ENCODE data around the gene RDX. TPM values are rescaled to one million over a fixed set of nuclear protein-coding genes. Genes with fewer than 3 reads are reported as not detected.

Gene RDX
- total and polyA plus RNA-seq, 2 of the 8 experiments (the other 6 are each of a cell fraction or from before 2014, with no cell fraction given) = 27.4 to 100 TPM

DNA sequence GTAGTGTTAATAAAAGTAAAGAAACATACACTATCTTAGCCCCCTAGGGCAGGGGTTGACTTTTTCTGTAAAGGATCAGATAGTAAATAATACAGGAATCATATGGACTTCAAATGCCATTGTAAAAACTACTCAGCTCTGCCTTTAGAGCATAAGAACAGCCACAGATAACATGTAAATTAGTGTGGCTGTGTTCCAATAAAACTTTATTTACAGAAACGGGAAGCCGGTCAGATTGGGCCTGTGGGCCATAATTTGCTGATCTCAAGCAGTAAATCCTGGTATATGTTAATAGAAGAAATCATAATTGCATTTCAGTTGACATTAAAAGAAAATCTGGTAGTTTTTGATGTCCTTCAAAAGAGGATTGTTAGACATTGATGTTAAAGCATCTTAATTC lies 126.7 kb downstream of the RDX start:
- Histone ChIP-seq H3K14ac (ENCODE audit: insufficient read length) (no peak overlapping the region), H2BK20ac (ENCODE audit: low read length) (no peak overlapping the region), H3K9ac (replicated peaks in 1 of 4; ENCODE audit: extremely low read depth in 1 of 4, low read depth in 3 of 4, low read length in 3 of 4) (no peak overlapping the region), H3K27ac (ENCODE audit: low read depth, low read length) (no peak overlapping the region), H4K5ac (ENCODE audit: insufficient read length, low read depth, low read length) (no peak overlapping the region), H2BK15ac (ENCODE audit: low read length) (no peak overlapping the region), H3K79me2 (ENCODE audit: control insufficient read depth in 1 of 2, insufficient read depth in 2 of 2, low read length in 2 of 2) (no peaks in the 10 kb centered on the region), H2BK12ac (ENCODE audit: low read depth, low read length) (no peak overlapping the region), H3K36me3 (ENCODE audit: control insufficient read depth in 2 of 4, insufficient read depth in 4 of 4, low read length in 3 of 4) (peaks cover 0 to 3% (median 0%) of the 10 kb centered on the region in 4 experiments; a peak in 1 of 8 replicates), H3K23me2 (ENCODE audit: low read depth, low read length) (no peaks in the 10 kb centered on the region), H3K56ac (replicated peaks; ENCODE audit: insufficient read length, low read depth, low read length) (no peak overlapping the region), H4K91ac (replicated peaks; ENCODE audit: insufficient read length, low read length) (no peak overlapping the region), H3K27me3 (replicated peaks in 1 of 4; ENCODE audit: control insufficient read depth in 3 of 4, extremely low read depth in 1 of 4, insufficient read depth in 3 of 4, low read length in 3 of 4) (no peaks in the 10 kb centered on the region), H3K79me1 (ENCODE audit: low read depth, low read length) (no peaks in the 10 kb centered on the region), H3K4me3 (ENCODE audit: extremely low read depth in 1 of 4, insufficient read depth in 2 of 4, low read depth in 3 of 4, low read length in 4 of 4) (no peak overlapping the region), H3K23ac (ENCODE audit: insufficient read length) (no peak overlapping the region), H3K4ac (replicated peaks; ENCODE audit: insufficient read length, low read depth, low read length) (no peak overlapping the region), H4K8ac (ENCODE audit: extremely low read depth, insufficient read depth, low read length) (no peak overlapping the region), H2BK120ac (replicated peaks; ENCODE audit: low read depth, low read length) (no peak overlapping the region), H3K18ac (ENCODE audit: extremely low read depth, low read length) (no peak overlapping the region), H4K20me1 (replicated peaks in 1 of 2; ENCODE audit: control insufficient read depth in 1 of 2, insufficient read depth in 2 of 2, low read length in 2 of 2) (no peaks in the 10 kb centered on the region), H3K4me2 (ENCODE audit: insufficient read depth in 1 of 2, low read depth in 2 of 2, low read length in 2 of 2) (no peak overlapping the region), H3K9me3 (ENCODE audit: insufficient read depth in 2 of 2, low read depth in 1 of 2, low read length in 1 of 2) (no peaks in the 10 kb centered on the region), H2BK5ac (ENCODE audit: low read depth, low read length) (no peak overlapping the region), H3K4me1 (replicated peaks in 1 of 4; ENCODE audit: control insufficient read depth in 3 of 4, insufficient read depth in 4 of 4, low read length in 3 of 4) (peaks cover 3 to 12% (median 7%) of the 10 kb centered on the region in 4 experiments), H2AFZ (ENCODE audit: low read length) (no peak overlapping the region), H2AK5ac (ENCODE audit: low read depth, low read length) (no peak overlapping the region)
- no peak for TF ChIP-seq HDAC2 (IDR thresholded peaks at IDR 0.05; ENCODE audit: borderline replicate concordance in 1 of 2, low read depth in 2 of 2, low read length in 2 of 2)
- TF ChIP-seq CBX5 (IDR thresholded peaks at IDR 0.05; ENCODE audit: low read depth, low read length) = no peak
- WGBS, 2 experiments (ENCODE audit: extremely low coverage in 1 of 2, insufficient coverage in 1 of 2, insufficient read length in 1 of 2, insufficient replicate concordance in 2 of 2, low coverage in 1 of 2, low lambda C conversion rate in 2 of 2, missing lambda C conversion rate in 1 of 2) = 93% methylated on average over 2 of the region's 2 CpGs; no CpG with 5 or more reads in 1 of the 2 experiments
- DNase-seq (ENCODE audit: low read depth in 1 of 2, low spot score in 2 of 2) = no peak
- no peak for FAIRE-seq
- ChIA-PET CTCF (ENCODE audit: partially characterized antibody) (interaction anchor here (0.5 to 1.2 kb wide), 4 partner anchors 16 to 314 kb away, joined by 3 to 4 read pairs (median 3); no protein-coding TSS in a partner anchor), POLR2A (ENCODE audit: partially characterized antibody) (no interaction called here)

Data from H1 (cell line).